HG03378 (cell line): ENCODE data around the gene GBX2.

Source experiments
- ATAC-seq: cut with Tn5 transposase; IDR thresholded peaks from one replicate; pipeline ENCODE4 v1.9.1; 2021; ENCODE audit warnings: mild to moderate bottlenecking, moderate library complexity; ENCODE audit not compliant: unreplicated experiment

The GBX2 gene

DNA sequence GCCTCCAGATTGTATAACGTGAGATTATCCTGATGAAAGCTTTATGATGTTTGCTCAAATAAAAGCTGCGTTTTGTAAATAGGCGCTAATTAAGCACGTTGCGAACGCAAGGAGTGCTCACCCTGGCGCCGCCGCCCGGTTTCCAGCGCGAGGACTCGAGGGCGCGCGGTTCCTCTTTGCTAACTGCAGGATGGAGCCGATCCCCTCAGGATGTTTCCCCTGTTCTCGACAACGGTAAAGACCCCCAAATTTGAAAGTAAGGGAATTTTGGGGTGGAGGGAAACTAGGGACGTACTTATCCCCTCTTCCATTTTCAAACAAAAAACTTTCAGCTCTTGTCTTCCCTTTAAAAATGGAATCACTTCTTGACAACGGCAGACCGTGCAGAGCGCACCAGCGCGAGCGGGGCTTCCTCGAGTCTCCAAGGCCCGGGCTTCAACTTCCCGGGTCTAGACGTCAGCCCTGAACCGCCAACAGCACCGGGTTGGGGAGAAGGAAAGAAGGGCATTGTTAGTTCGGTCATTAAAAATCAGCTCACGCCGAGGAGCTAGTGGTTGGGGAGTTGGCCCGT is 1.1 kb upstream of the GBX2 start:
- ATAC-seq = no peak

DNA sequence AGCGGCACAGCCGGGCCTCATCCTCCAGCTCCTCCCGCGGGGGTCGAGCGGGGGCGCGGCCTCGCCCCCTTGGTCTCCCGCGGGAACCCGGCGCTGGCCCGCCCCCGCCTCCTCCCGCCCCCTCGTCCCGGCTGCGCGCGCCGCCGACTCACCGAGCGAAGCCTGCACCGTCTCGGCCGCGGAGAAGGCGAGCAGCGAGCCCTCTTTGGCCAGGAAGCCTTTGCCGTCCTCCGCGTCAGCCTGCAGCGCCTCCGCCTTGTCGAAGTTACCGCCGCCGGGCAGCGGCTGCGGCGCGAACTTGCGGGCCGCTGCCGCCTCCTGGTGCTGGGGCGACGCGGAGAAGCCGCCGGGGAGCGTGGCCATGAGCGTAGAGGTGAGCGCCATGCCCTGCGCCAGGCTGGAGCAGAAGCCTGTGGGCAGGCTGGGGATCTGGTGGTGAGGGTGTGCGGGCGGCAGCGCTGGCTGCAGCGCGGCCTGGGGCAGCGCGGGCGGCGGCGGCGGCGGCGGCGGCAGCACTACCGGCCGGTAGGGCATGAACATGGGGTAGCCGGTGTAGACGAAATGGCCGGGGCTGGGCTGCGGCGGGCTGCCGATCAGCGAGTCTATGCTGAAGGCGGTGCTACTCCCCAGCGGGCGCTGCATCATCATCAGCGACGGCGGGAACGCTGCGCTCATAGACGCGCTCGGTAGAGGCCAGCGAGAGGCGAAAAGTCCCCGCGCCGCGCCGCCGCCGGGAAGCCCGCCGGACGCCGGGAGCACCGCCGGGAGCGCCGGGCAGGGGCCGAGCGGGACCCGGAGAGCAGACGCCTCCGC is 683 bp downstream of the GBX2 start:
- no peak for ATAC-seq

DNA sequence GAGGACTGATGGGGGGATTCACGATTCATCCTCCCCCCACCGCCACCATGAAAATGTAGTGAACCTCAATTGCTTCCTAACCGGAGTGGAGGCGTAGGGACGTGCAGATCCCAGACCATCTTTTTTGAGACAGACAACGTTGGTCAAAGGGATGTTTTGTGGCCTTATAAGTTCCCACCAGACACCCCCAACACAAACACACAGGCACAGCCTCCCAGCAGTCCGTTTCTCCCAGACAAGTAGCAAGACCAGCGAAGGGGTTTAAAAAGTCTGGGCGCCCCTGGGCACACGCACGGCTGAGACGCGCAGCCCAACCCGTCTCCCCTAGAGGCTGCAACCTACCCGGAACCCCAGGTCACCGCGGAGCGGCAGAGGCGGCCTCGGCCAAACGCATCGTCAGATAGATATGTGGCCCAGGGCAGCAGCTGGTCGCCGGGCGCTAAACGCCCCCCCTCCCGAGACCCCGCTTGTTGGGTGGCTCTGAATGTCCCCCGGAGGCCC is 1.3 kb downstream of the GBX2 start:
- ATAC-seq = no peak

DNA sequence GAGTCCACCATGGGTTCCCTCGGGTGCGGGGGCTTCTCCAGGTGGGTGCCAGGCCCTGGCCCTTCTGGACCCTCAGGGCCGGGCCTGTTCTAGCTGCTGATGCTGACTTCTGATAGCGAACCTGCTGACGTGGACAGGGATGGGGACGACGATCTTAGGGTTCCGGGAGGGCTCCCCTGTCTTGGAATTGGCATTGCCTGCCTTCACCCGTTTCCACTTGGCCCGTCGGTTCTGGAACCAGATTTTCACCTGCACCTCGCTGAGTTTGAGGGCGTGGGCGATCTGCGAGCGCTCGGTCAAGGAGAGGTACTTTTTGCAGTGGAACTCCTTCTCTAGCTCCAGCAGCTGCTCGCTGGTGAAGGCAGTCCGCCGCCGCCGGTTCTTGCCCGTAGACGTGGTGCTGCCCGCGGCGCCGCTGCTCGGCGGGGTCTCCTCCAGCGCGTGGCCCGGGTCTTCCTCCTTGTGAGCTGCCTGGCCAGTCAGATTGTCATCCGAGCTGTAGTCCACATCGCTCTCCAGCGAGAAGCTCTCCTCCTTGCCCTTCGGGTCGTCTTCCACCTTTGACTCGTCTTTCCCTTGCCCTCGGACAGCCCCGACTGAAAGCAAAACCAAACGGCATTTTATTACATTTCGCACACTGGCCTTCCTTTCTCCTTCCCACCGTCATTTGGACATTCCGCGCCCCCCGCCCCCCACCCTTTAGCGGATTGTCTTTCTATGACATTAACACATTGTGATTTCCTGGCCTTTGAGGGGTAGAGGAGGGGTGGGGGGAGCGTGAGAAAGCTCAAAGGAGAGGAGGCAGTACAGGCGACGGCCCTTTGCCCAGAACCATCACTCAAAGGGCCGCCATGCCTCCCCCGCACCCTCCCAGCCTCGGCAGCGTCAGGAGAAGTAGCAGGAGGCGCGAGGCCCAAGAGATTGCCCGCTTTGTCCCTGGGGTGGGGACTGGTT is 2.1 kb downstream of the GBX2 start:
- ATAC-seq = no peak

DNA sequence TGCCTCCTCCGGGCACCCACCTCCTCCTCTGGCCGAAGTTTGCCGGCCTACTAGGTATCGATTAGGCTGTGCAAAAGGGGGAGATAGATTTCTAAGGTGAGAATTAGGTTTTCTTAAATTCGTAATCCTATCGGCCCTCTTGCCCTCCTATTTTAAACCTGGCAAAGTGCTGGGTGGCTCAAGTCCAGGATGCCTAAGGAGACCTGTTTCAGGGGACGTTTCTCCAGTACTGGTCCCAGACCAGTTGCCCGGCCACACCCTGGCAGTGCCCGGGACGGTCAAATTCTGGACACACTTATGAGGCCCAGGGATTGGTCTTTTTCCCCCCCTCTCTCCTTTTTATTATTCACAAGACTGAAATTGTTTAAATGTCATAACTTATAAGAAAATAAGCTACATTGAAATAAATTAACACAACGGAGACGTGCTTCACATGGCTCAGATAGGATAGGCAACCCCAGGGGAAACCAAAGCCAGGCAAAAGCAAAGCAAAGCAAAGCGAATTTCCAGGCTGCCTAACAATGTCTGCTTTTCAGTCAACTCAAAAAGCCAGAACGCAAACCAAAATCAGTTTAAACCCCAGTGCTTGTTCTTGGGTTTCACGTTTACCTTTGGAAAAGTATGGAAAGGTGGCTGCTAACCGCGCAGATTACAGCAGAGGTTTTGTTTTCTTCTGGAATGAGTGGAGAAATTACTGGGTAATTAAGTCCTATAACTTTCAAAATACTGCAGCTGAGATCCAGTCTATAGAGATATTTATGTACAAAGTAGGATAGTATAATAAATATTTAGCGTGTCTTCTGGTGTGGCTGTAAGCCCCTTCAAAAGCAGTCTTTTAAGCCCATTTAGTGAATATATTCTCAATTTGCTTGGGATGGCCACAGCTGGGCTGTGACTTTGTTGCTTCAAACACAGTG is 3.0 kb downstream of the GBX2 start:
- ATAC-seq = no peak

DNA sequence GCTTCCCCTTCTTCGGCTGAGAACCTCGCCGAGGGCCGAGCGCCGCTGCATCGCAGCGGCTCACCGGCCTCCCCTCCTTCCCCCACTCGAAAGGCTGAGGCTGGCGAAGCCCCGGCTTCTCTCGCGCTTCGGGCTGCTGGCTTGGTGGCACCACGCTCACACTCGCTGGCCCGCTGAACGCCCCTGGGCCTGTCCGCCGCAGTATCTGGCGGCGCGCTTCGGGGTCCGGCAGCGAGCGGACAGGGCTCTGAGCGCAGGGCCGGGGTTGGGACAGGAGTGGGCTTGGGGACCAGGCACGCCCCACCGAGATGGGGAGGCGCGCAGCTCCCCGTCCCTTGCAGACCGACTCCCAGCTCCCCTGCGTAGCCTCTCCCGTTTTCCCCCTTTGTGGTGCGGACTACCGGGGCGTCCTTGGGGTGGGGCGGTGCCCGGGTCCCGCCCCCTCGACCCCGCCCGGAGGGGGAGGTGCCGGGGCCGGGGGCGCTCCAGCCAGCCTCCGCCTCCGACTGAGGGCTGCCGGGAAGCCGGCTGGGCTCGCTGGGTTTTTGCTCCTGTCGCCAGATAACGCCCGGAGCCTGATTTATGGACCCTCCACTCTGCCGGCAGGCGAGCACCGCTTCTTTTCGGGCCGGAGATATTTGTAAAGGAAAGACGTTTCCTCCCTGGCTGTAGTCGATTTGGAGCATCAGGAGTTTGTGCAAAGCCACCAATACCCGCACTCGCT is 3.8 kb downstream of the GBX2 start:
- ATAC-seq = no peak

DNA sequence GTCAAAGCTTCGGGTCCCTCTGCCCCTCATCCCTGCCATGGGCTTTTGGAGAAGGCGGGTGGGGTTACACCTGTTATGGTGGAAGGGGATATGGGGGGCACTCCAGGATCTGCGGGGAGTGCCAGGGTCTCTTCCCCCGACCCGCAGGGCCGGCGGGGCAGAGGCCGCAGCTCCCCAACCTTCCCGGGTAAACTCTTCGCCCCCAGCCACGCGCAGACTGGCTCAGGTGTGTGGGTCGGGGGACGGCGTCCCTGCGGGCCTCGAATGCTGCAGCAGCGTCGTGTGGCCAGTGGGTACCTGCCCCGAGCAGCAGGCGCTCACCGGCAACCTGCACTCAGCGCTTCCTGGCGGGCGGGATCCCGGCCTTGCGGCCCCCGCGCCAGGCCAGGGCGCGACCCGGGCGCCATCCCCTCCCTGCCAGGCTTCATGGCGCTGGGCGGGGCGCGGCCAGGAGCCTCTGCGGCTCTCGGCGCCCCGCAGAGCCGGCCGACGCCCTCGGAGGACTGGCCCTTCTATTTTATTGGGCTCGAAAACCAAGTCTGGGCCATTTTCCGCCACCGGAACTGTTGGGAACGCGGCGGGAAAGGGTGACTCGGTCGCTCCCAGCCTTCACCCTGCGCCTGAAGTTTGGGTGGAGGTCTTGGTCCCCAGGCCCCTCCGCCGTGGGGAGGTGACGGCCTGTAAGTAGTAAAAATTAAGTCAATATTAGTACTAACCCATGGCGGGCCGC is 4.5 kb downstream of the GBX2 start:
- no peak for ATAC-seq

DNA sequence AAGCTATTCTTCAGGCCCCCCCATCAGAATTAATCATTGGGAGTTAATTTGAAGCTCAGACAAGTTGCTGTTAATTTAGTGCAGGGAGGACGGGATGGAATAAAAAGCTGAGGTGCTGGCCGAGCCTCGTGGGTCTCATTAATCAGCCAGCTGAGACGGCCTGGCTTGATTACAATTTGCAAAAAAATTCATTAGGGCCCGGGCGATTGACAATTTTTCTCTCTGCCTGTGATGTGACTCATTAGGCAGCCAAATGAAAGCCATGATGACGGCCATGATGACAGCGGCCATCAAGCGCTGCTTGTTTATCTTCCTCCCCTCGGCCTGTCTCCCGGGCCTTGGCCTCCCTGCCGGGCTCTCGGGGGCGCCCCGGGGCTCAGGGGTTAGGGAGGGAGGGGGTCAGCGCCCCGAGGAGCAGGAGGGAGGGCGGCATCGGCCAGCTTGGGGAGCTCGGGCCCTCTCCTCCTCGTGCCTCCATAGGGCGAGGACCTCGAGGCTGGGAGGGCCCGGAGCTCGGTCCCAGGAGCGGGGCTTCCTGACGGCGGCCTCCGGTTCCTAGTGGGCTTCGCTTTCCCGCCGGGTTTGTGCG is 5.2 kb downstream of the GBX2 start:
- no peak for ATAC-seq

DNA sequence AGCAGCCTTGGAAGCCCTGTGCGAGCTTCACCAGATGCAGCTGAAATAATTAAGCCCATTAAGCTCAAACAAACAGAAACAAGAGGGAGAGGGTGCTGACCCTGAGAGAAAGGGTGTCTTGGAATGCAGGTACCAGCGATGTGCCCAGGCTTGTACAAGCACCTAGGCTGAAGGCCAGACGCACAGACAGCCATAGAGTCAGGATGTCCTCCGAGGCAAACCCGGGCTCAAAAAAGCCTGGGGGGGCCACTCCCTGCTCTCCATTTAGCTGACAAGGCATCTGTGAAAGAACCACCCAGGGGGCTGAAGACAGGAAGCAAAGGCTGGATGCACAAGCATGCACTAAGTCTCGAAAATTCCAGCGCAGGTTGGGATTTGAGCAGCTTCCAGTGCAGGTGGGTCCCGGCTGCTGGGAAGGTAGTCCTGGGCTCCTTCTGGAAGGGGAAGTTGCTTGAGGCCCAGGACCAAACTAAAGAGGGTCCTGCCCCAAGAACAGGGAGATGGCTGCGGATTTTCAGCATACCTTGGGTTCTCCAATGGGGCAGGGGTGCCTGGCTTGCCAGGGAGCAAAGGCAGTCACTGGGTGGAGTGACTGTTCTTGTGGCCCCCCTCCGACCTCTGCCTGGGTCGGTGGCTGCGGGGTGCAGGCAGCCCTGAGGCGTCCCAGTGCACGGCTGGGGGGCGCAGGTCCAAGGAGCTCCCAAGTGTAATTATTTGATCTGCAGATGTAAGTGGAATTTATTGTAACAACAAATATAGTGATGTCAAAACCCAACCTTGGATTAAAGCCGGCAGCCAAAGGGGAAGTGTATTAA is 5.9 kb downstream of the GBX2 start:
- no peak for ATAC-seq

DNA sequence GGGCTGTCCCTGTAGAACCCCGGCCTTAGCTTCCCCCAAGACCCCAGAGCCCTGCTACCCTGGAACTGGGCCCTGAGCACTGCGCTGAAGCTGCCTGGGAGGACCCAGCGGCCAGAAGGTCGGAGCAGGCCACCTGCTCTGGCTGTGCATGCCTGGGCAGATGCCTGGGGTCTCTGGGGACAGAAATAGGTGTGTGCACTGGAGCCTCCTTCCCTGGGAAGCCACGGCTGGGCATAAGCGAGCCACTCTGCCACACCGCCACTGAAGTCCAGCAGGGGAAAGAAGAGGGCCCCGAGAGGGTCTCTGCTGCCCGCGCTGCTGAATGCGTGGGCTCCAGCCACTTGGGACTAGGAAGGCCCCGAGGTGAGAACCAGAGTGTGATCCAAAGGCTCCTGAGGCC is 6.7 kb downstream of the GBX2 start:
- no peak for ATAC-seq

DNA sequence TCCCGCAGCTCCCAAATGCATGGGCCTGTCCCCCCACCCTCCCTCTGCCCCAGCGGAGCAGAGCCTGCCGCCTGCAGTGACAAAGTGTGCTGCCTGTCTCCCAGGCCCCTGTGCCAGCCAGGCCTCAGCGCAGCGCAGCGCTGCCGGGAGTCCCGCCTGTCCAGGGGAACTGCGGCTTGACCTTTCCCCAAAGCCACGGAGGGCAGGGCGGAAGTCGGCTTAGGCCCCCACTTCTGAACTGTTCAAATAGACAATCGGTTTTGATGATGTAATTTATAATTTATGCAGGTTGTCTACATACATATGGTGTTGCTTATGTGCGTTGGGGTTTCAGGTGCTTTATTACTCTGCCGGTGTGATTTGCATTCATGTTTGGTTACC is 7.1 kb downstream of the GBX2 start:
- no peak for ATAC-seq

DNA sequence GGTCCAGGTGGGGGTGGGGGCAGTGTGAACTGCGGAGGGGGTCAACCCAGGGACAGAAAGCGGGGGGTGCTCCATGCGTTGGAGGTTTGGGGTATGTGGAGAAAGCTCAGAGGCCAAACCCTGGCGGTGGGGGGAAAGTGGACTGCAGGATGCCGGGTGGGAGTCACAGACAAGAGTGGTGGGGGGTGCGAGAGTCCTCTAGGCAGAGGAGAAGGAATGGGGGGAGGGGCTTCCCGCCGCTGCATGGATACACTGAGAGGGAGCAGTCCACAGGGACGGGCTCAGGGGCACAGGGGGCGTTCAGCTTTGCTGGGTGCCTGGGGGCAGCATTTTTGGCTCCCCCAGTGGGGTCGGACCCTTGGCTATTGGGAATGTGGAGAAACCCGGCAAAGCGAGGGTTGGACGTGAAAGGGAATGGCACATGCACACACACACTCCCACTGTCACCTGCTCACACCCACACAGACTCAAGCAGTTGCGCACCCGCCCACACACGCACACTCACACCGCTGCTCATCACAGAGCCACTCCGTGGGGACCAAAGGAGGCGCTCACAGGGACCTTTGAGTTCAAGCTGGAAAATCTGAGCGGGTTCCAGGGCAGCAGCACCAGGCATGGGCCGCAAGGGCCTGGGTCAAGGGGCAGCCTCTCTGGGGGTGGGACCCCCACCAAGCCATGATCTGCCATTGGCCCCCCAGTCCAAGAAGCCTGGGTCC is 7.7 kb downstream of the GBX2 start:
- ATAC-seq = no peak

DNA sequence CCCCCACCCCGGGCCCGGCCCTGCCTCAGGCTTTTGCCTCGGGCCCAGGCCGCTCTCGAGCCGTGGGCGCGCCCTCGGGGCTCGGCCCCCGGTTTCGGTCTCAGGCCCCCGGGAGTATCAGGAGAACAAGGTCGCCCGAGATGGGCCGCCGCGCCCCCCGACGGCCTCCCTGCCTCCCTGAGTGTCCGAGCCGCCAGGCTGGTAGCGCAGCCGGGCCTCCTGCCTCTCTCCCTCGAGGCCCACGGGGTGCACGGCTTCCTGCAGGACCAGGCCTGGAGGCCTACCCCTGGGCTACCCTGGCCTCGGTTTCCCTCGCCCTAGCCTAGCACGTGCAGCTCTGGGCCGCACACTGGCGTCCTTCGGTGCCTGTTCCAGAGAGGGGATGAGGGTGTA is 8.4 kb downstream of the GBX2 start:
- no peak for ATAC-seq

DNA sequence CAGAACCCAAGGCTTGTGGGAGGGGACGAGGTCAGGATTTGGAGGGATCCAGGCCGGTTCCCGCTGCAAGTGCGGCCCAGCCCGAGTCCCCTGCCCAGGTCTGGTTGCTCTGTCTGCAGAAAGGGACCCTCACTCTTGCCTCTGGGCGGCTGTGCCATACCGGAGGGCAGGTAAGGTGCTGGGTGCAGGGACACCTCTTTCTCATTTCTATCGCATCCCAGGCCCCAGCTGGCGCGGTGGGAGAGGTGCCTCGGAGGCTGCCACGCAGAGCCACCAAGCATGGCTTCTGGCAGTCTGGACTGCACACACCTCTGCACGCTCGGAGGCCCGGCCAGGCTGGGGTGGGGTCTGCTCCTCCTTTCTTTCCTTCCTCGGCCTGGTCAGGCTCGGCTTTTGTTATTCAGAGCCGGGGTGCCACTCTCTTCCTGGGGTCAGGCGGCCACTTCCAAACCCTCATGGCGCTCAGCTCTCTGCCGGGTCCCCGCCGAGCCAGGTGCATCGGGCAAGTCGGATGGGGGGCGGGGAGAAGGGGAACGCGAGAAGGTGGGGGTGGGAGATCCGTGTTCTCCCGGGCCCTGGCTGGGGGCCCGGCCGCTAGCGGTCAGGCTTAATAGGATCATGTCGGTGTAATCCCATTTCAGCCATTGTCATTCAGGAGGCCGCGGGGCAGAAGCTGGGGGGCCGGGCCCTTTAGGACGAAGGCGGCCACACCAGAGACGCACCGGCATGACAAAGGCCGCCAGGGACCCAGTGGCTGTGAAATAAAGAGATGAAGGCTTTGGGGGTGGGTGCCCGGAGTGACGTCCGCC is 9.0 kb downstream of the GBX2 start:
- no peak for ATAC-seq

DNA sequence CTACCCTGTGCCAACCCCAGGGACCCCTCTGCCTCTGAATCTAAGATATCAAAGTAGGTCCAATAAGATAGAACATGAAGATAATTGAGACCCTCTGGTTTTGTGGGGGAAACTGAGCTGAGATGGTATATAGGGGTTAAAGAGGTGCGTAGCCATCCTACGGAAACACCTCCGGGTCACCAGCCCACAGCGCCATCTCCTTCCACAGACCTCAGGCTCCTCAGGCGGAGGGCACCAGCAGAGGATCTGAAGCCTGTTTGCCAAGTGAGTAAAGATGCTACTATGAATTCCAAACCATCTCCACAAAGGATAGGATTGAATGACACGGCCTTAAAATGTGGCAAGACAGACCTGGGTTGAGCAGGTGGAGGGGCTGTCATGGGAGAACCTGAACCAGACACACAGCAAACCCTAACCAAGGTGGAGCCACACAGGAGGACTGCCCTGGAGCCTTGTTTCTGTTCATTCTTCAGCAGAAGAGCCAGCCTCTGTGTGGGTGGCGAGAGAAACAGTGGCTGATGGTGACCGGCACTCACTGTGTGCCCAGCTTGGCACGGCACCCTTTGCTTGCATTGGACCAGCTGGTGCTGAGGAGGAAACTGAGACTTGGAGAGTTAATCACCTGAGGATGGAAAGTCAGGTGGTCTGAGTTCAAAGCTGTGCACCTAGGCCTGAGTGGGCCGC is 10.2 kb downstream of the GBX2 start:
- ATAC-seq = no peak

DNA sequence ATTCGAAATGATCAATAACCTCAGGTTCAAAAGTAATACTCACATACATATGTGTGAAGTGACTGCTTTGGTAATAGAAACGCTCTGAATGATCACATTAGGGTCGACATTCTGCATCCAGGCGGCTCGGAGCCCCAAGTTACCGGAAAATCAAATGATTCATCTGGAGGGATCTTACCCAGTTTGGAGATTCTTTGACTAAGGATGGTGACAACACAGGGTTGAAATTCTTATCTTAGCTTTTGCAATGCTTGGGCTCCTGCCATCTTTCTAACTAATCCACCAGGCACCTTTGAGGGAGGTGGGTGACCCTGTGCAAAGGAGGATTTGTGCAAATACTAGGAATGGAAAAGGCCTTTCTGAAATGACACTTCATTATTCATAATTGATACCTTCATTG is 10.8 kb downstream of the GBX2 start:
- ATAC-seq = no peak
